ENCODE data around the gene ATOH8.

- no peak for TF ChIP-seq GABPA (IDR thresholded peaks at IDR 0.05; ENCODE audit: low read depth)
- TF ChIP-seq CTCF (IDR thresholded peaks at IDR 0.05; ENCODE audit: insufficient read depth, low read length): no peak
- TF ChIP-seq POLR2AphosphoS5 (IDR thresholded peaks at IDR 0.05; ENCODE audit: low read depth): no peak
Measured at GRCh38 chr2:85714841-85715240, 39.0 kb upstream of the ATOH8 start.
